ENCODE measurements around the gene OR10G8.

DNA sequence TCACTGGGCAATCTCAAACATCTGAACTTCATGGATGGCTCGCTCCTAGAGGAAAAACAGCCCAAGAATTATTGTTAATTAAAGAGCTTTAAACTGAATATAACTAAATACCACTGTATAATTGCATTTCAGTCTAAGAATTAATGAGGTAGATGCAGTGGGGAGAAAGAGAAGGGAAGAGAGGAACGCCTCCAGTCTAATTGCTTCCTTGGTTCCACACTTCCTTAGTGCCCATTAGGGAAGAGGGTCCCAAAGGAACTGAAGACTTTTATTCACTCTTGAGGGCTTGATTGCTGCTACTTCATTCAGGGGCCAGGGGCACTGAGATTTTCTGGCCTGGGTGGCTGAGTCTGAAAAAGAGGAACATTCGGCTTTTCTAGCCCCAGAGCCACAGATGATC, 26.4 kb downstream of the OR10G8 start:
- TF ChIP-seq POLR2A (IDR thresholded peaks at IDR 0.05), result no peak
- TF ChIP-seq POLR2AphosphoS5 (IDR thresholded peaks at IDR 0.05), result no peak
